GM18519 (cell line): Measurements from ENCODE around the gene ZNF521.

Experiments
- ATAC-seq: cut with Tn5 transposase; IDR thresholded peaks from one replicate; pipeline ENCODE4 v1.9.1; 2021; ENCODE audit warnings: mild to moderate bottlenecking, moderate library complexity; ENCODE audit not compliant: unreplicated experiment, low FRiP score

The ZNF521 gene

DNA sequence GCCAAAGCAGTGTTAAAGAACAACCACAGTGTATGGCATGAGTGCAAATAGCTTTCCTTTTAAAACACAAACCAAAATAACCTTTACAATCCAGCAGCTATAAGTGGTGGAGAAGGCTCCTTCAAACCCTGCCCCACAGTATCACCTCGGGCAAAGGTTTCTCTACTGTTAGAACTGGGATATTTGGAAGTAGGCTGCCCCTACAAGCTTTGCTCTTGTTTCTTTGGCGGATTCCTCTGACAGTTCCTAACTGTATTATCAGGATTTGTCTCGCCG lies 214.8 kb downstream of the ZNF521 start:
- no peak for ATAC-seq

DNA sequence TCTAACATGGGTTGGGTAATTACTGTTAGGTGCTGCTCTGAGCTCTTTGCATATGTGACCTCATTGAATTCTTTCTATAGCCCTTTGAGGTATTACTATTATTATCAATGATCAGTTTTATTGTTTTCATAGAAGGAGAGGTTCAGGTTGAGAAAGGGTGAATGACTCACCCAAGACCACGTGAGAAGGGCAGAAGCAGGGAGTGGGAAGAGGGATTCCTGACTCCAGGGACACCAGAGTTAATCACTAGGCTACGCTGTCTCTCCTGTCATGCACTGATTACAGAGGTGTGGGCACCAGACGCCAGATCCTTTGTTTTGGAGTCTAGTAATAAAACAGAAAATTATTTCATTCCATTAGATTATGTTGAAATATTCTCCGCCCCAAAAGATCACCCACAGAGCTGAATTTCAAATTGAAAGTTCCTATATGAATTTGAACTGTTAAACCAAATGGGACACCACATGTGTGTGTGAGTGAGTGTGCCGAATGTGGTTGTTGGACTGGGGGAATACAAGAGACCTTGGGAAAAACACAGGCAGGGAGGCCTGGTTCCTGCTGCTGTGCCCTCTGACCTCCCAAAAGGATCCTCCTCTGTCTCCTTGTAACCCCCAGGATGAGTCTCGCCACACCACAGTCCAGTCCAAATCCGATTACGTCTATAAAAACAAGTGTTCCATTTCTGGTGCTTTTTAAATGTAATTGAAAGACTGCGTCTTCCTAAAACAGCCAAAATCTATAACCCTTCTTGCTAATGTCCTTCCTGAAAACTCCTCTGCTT lies 215.4 kb downstream of the ZNF521 start:
- no peak for ATAC-seq

DNA sequence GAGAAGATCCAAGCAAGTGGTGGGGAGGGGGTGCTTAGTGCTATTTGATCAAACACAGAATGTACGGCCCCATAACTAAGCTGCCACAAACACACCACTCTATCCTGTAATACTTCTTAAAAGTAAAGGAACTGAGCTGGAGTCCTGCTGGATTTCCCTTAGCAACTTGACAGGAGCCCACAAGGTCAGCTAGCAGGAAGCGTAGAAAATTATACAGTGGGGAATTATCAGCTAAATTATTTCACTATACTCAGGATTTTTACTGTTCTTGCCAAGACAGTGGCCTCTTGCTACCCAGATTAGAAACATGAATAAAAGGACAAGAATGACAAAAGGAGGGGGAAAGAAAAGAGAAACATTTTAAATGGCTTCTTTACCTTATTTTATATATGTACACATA lies 217.1 kb downstream of the ZNF521 start:
- ATAC-seq, result no peak

DNA sequence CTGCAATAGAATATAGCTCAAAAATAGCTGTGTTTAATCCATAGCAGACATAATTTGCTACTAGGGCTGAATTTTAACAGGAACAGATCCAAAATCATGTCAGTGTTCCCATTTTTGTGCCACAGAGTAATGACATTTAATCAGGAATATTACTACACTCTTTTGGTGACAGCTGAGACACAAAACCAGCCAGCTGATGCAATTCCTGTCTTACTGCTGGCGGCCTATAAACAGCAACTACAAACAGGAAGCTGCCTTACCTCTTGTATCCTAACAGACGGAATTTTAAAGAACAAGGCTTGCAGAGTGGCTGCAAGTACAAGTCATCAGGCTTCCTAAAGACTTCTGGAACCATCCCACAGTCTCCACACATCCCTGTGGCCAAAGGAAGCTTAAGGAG lies 218.1 kb downstream of the ZNF521 start:
- no peak for ATAC-seq

GRCh38 chr18:25132786-25133496 lies 219.0 kb downstream of the ZNF521 start:
- no peak for ATAC-seq

DNA sequence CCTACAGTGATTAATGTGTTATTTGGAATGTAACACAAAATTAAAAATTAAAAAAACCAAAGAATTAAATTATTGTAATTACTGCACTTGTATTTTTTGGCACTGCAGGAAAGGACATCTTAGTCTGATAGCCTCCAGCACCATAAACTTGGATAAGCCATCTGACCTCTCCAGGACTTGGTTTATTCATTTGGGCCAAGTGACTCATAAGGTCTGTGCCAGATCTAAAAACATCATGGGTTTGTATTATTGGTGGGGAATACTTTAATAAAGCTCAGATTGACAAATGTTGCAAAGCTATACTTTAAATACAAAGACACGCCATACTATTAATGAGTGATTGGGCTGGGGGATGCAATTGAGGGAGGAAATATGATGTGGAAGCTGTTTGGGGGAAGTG lies 225.2 kb downstream of the ZNF521 start:
- no peak for ATAC-seq

- no peak for ATAC-seq
Measured at GRCh38 chr18:25125680-25126079, 226.3 kb downstream of the ZNF521 start.

- ATAC-seq, result no peak
Measured at GRCh38 chr18:25123438-25124232, 228.3 kb downstream of the ZNF521 start.

GRCh38 chr18:25121442-25121841 lies 230.5 kb downstream of the ZNF521 start:
- no peak for ATAC-seq

- no peak for ATAC-seq
Measured at GRCh38 chr18:25113566-25113965, 238.4 kb downstream of the ZNF521 start.

GRCh38 chr18:25112821-25113434 lies 239.0 kb downstream of the ZNF521 start:
- no peak for ATAC-seq

- ATAC-seq, result no peak
Measured at GRCh38 chr18:25111377-25112288, 240.3 kb downstream of the ZNF521 start.

GRCh38 chr18:25109484-25109883 lies 242.5 kb downstream of the ZNF521 start:
- no peak for ATAC-seq

DNA sequence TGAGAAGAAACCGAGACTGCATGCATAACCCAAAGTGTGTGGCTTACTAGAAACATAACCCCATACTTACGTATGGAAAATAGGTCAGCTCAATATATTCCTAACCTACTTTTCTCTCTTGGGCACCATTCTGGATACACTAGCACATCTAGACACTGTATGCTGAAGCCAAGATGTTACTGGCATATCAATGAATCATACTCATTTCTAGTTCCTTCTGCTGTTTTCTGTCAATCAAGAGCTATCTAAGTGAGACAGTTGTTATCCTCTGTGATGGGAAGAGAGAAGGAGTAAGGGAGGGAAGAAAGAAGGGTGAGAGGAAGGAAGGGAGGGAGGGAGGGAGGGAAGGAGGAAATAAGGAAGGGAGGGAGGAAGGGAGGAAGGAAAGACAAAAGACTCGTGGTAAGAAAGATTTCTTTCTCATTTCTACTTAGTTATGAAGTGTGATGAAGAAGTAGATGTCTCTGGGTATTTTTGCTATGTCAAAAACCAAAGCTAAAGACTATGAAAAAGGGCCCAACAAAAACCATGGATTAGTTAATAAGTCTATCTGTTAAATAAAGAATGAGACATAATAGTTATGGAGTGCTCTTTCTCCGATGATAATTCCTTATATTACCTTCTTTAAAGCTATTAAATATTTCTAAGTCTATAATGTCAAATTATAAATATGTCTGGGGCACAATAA lies 248.4 kb downstream of the ZNF521 start:
- ATAC-seq, result no peak

DNA sequence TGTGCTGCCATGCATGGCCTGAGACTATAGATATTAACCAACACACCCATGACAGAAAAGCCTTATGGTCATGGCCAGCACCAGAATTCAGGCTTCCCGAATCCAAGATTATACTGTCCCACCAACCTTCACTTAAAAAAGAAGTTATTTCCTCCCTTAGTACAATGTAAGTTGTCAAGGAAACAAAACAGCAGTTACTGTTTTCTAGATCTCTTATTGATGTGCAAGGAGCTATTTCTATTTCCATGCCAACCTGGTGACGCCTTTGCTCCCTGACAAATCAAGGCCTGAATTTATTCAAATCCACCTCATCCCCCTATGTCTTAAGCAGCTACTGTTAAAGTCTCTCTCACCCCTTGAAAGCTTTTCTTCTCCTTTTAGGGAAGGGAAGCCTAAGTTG lies 249.3 kb downstream of the ZNF521 start:
- ATAC-seq, result no peak

DNA sequence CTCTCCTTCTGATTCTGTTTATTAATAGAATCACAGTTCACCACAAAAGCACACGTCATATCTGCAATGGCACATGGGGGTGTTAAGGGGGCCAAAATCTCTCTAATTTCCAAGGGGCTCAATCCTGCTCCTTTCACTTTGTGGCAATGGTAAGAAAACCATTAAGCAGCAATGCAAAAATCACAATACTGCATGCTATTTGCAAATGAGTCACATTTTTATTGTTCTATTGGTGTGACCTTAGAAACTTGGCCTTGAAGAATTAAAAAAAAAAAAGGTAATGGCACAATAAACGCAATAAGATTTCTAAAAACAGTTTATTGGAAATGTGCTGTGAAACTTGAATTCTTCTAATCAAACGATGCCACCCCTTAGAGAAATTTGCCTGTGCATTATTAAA lies 251.5 kb downstream of the ZNF521 start:
- ATAC-seq, result no peak

DNA sequence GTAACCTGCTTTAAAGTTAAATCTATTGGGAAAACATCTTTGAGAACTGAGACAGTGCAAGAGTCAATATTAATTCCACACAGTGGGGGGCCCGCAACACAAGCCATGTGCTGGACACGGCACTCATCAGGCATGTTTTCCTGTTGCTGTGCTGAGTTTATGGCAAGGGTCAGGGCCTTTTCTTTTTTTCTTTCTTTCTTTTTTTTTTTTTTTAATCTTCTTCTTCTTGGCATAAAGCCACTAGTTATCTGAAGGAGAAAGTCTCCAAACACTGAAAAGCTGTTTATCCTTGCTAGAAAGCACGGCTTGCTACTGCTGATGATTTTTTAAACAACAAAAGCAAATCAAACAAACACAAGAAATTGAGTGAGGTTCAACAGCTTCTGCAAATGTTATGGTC lies 252.1 kb downstream of the ZNF521 start:
- no peak for ATAC-seq

DNA sequence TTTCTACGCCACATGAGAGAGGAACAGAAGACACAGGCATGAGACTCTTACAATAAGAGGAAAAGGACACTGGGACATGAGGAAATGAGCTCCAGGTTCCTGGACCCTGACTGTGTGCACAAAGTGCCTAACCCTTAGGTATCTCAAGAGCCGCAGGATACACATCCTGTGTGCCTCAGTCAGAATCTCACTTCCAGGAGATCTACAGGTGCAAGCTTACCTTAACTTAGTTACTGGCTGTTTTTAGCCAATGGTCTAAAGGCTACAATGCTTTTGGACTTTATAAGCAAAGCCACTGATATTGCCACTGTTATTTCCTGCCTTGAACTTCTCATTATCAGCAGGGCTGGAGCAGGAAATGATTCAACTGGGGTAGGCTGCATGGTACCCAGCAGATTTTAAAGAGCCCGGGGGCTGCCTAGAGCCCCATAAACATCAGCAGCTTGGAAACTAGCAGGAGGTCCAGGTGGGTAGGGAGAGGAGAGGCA lies 254.4 kb downstream of the ZNF521 start:
- no peak for ATAC-seq

GRCh38 chr18:25097057-25097456 lies 254.9 kb downstream of the ZNF521 start:
- no peak for ATAC-seq
